Posterior cingulate gyrus (tissue), 11 donors: ENCODE results near the gene GSTK1.
A peak's percentile ranks its signal among the peaks of the same experiment; 100 is the strongest.
"Not testable (repeated sequence)": the region's sequence is repeated elsewhere in the genome, so short reads cannot be mapped to it uniquely, and the experiment has no call there.

ENCODE experiments used
- DNase-seq, 10 donors: peaks; one replicate each; pipeline versions ENCODE4 v3.0.0 to v3.0.0-alpha.2; 2020 to 2021; ENCODE audit warnings: mixed read lengths in 3 of 10
- intact Hi-C: fragments of 100-400 bp; cut with DNase I; formaldehyde crosslinking; loops from one replicate; pipeline ENCODE4 v1.15.1; 2023

The GSTK1 gene

GRCh38 chr7:143264196-143264568 lies 941 bp downstream of the GSTK1 start:
- DNase-seq, intact Hi-C loops: not testable (repeated sequence)

GRCh38 chr7:143265017-143265693 lies 1.9 kb downstream of the GSTK1 start:
- DNase-seq = peak in 1 of 10 donors; percentile 86
- intact Hi-C loops = no loop called here

GRCh38 chr7:143269251-143269650 lies 6.0 kb downstream of the GSTK1 start:
- intact Hi-C loops = no loop called here
- no peak for DNase-seq

- DNase-seq = no peak
- intact Hi-C loops = no loop called here
Observed at GRCh38 chr7:143271240-143271639, 8.0 kb downstream of the GSTK1 start.

GRCh38 chr7:143272871-143273270 lies 9.6 kb downstream of the GSTK1 start:
- intact Hi-C loops = no loop called here
- no peak for DNase-seq

- intact Hi-C loops = no loop called here
- no peak for DNase-seq
Observed at GRCh38 chr7:143279186-143280098, 16.2 kb downstream of the GSTK1 start.

- DNase-seq = no peak
- intact Hi-C loops = no loop called here
Observed at GRCh38 chr7:143280160-143280559, 16.9 kb downstream of the GSTK1 start.

GRCh38 chr7:143280566-143280965 lies 17.3 kb downstream of the GSTK1 start:
- intact Hi-C loops = no loop called here

GRCh38 chr7:143281529-143281928 lies 18.3 kb downstream of the GSTK1 start:
- DNase-seq = no peak
- intact Hi-C loops = no loop called here

More at GRCh38 chr7:143280566-143280965, 17.3 kb downstream of the GSTK1 start:
- no peak for DNase-seq

GRCh38 chr7:143282124-143282523 lies 18.9 kb downstream of the GSTK1 start:
- no peak for DNase-seq
- intact Hi-C loops = no loop called here

- intact Hi-C loops = no loop called here
- no peak for DNase-seq
Observed at GRCh38 chr7:143283381-143283780, 20.1 kb downstream of the GSTK1 start.

- peak in 2 of 10 donors; percentile 29 to 53 for DNase-seq
- intact Hi-C loops = no loop called here
Observed at GRCh38 chr7:143284591-143285469, 21.6 kb downstream of the GSTK1 start, which contains the start of gene TMEM139. Gene TMEM139, plus strand, starts transcription at chr7:143284958. Its CDS starts 1,000 bp downstream, at chr7:143285958.

- no peak for DNase-seq
- intact Hi-C loops = no loop called here
Observed at GRCh38 chr7:143285470-143285778, 22.2 kb downstream of the GSTK1 start.

- peak in 5 of 10 donors; percentile 17 to 92 (median 49) for DNase-seq
- intact Hi-C loops = no loop called here
Observed at GRCh38 chr7:143285806-143286521, 22.7 kb downstream of the GSTK1 start.

- DNase-seq = peak in 5 of 10 donors; percentile 17 to 90 (median 47)
- intact Hi-C loops = no loop called here
Observed at GRCh38 chr7:143286522-143286890, 23.3 kb downstream of the GSTK1 start.

GRCh38 chr7:143287339-143287934 lies 24.2 kb downstream of the GSTK1 start:
- DNase-seq = no peak
- intact Hi-C loops = no loop called here

GRCh38 chr7:143287935-143288826 lies 24.9 kb downstream of the GSTK1 start, which contains the start of gene CASP2:
Gene CASP2, plus strand, starts transcription at chr7:143288351. Its CDS starts 105 bp downstream, at chr7:143288456.
- intact Hi-C loops = loop anchor here (2.0 kb wide), 1 partner anchor 91 kb away; no protein-coding TSS in a partner anchor
- peak; percentile 93 to 100 (median 97) for DNase-seq

- intact Hi-C loops = loop anchor here (2.0 kb wide), 1 partner anchor 90 kb away; no protein-coding TSS in a partner anchor
- DNase-seq = no peak
Observed at GRCh38 chr7:143288836-143289235, 25.6 kb downstream of the GSTK1 start.
